Upper lobe of right lung (tissue), 1 donor: ENCODE measurements around the gene SLC48A1. TPM values are rescaled to one million over a fixed set of nuclear protein-coding genes. Genes with fewer than 3 reads are reported as not detected.

ENCODE experiments used
- ATAC-seq: fragments of 200-7000 bp; cut with Tn5 transposase; one replicate; pipeline ENCODE4 v1.9.1; 2020; ENCODE audit warnings: mild to moderate bottlenecking, moderate library complexity
- DNase-seq: peaks from one replicate; pipeline ENCODE4 v3.0.0-alpha.2; 2020
- H3K27ac ChIP-seq: fragments of 200-600 bp; one replicate; pipeline ENCODE4 v1.8.0; 2022
- H3K27me3 ChIP-seq: fragments of 200-600 bp; one replicate; pipeline ENCODE4 v1.8.0; 2022; ENCODE audit warnings: mild to moderate bottlenecking
- H3K36me3 ChIP-seq: fragments of 200-600 bp; one replicate; pipeline ENCODE4 v1.8.0; 2022
- H3K4me1 ChIP-seq: fragments of 200-600 bp; one replicate; pipeline ENCODE4 v1.8.0; 2022
- H3K4me3 ChIP-seq: fragments of 200-600 bp; one replicate; pipeline ENCODE4 v1.8.0; 2022; ENCODE audit warnings: mild to moderate bottlenecking
- H3K9me3 ChIP-seq: fragments of 200-600 bp; one replicate; pipeline ENCODE4 v1.8.0; 2022
- intact Hi-C: fragments of 100-400 bp; cut with DNase I; formaldehyde crosslinking; loops from one replicate; pipeline ENCODE4 v1.11.0; 2022
- total RNA-seq: library from RNA; stranded (reverse); fragmentation: NEBNext Ultra II Directional; extraction: Animal tissue kit (Norgen Biotek cat#: 25700); gene quantifications from one replicate; pipeline ENCODE4 v1.2.1, GENCODE V29; 2021
- TF ChIP-seq, protein P1 (sequence below): fragments of 200-600 bp; IDR thresholded peaks from one replicate; pipeline ENCODE4 v1.8.0; 2022; ENCODE audit warnings: antibody characterized with exemption
- donor health status: DM: no; HTN: yes; CAD: no; lungs with severe emphysema.

The SLC48A1 gene
- total RNA-seq, 1 donor from 2014 or later = 40.9 TPM

DNA sequence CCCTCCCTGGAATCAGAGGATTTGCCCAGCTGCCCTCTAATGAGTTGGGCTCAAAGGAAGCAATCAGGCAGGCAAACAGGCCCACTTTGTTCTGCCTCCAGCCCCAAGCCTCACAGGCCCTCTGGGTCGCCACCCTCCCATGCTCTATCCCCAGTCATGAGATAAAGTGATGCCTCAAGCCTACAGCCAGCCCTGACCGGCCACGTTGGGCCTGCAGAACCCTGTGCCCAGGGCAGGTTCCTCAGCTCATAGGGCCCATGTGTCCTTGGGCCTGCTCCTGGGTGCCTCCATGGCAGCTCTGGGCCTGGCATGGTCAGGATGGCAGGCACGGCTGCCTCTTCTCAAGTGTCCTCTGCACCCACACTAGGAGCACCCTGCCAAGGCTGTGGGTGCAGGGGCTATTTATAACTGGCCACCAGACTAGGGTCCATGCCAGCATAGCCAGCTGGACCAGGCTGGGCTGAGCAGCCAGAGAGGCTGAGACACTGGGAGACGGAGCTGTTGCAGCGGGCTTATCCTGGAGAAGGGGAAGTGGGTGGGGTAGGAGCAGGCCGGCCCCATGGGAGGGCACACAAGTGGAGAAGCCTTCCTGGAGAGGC, 26.4 kb downstream of the SLC48A1 start:
- ATAC-seq (peak; percentile 56), DNase-seq (no peak)
- intact Hi-C loops = no loop called here
- H3K4me1 ChIP-seq = peaks cover 56% of the 10 kb centered on the region
- TF ChIP-seq, protein P1, sequence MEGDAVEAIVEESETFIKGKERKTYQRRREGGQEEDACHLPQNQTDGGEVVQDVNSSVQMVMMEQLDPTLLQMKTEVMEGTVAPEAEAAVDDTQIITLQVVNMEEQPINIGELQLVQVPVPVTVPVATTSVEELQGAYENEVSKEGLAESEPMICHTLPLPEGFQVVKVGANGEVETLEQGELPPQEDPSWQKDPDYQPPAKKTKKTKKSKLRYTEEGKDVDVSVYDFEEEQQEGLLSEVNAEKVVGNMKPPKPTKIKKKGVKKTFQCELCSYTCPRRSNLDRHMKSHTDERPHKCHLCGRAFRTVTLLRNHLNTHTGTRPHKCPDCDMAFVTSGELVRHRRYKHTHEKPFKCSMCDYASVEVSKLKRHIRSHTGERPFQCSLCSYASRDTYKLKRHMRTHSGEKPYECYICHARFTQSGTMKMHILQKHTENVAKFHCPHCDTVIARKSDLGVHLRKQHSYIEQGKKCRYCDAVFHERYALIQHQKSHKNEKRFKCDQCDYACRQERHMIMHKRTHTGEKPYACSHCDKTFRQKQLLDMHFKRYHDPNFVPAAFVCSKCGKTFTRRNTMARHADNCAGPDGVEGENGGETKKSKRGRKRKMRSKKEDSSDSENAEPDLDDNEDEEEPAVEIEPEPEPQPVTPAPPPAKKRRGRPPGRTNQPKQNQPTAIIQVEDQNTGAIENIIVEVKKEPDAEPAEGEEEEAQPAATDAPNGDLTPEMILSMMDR = no peak
- no peaks in the 10 kb centered on the region for H3K9me3 ChIP-seq
- H3K27ac ChIP-seq = no peak overlapping the region
- peaks cover 31% of the 10 kb centered on the region for H3K36me3 ChIP-seq
- no peak overlapping the region for H3K4me3 ChIP-seq
- no peaks in the 10 kb centered on the region for H3K27me3 ChIP-seq

DNA sequence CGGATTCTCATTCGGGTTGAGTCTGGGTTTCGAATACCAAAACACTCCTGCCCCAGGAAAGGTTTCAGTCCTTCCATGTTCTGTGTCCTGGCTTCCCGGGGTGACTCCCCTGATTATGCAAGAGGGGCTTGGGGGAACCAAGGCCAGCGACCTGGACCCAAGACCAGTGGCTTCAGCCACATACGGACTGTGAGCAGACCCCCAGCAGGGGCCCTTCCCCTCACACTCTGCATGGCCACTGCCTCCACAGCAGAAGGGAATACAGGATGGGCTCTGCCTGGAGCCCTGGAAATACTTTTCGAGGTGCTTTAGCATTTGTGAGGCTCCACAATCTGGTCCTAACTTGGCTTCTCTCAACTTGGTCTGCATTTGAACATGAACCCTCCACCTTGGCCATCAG, 27.5 kb downstream of the SLC48A1 start:
- H3K4me3 ChIP-seq = no peak overlapping the region
- ATAC-seq (no peak), DNase-seq (no peak)
- TF ChIP-seq, protein P1 = no peak
- H3K27ac ChIP-seq = peak overlapping the region; percentile 77
- H3K36me3 ChIP-seq = peaks cover 20% of the 10 kb centered on the region
- intact Hi-C loops = no loop called here
- peaks cover 67% of the 10 kb centered on the region for H3K4me1 ChIP-seq
- no peaks in the 10 kb centered on the region for H3K9me3 ChIP-seq
- no peaks in the 10 kb centered on the region for H3K27me3 ChIP-seq

DNA sequence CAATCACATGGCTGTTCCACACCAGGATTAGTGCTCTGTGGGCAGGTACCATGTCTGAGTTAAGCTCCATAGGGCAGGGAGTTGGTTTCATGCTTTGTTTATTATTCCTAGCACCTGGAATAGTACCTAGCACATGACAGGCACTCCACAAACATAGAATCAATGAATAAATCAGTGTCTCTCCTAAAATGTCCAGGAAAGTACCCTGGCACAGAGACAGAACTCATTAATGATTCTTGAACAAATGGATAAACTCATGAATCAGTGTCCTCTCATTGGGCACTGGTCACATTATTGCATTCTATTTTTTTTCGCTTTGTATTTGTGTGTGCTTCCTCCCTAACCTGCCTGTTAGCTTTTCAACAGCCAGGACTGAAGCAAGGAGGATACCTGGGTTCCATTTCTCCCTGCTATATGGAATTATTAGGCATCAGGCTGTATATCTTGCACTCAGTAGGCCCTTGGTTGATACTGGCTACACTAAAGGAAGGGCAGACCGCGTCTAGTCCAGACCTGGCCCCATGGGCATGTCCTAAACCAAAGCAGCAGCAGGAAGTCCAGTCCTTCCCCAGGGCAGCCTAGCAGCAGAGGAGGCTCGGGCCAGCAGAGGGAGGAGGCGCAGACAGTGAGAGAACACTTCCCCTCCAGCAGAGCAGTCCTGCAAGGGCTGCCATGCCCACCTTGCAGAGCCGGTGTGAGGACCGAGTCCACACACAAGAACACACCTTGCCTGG, 28.3 kb downstream of the SLC48A1 start:
- Histone ChIP-seq H3K4me3 (no peak overlapping the region), H3K27ac (peak overlapping the region; percentile 77), H3K4me1 (peaks cover 75% of the 10 kb centered on the region), H3K36me3 (peaks cover 12% of the 10 kb centered on the region), H3K9me3 (no peaks in the 10 kb centered on the region), H3K27me3 (no peaks in the 10 kb centered on the region)
- DNase-seq (no peak), ATAC-seq (peak; percentile 61)
- intact Hi-C loops = no loop called here
- TF ChIP-seq, protein P1 = peak; percentile 33

DNA sequence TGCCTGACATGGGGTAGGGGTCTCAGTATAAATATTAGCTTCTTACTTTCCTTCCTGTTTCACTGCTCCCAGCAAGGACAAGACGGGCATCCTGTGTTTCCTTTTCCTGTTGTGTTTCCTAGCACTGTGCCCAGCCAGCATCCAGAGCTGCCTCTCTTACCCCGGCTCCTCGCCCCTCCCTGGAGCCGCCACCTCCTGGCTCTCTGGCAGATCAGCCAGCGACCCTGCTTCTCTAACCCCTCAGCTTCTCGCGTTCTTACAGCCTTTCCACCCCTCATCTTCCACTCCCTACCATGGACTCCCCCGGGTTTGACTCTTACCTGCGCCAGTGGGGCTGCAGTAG, 28.8 kb downstream of the SLC48A1 start:
- ATAC-seq = peak; percentile 8
- intact Hi-C loops = no loop called here

DNA sequence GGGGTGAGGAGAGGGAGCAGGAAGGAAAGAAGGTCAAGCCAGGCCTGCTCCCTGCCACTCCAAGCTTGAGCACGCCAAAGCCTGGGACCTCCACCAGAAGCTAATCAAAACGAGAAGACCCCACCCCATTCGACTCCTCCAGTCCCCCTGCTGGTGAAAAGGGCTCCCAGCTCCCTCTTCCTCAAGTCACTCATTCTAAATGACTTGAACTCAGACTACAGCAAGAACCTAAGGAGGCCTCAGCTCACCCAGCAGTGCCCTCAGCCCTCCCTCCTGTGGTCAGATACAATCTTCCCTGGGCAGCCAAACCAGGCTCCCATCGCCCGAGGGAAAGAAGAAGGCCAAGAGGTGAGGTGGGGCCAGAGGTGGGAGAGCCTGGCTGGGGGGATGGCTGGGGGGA, 29.3 kb downstream of the SLC48A1 start:
- Histone ChIP-seq H3K36me3 (peaks cover 2% of the 10 kb centered on the region), H3K9me3 (no peaks in the 10 kb centered on the region), H3K4me1 (peaks cover 85% of the 10 kb centered on the region), H3K4me3 (no peak overlapping the region), H3K27ac (peak overlapping the region; percentile 77), H3K27me3 (no peaks in the 10 kb centered on the region)
- no peak for DNase-seq
- intact Hi-C loops = no loop called here
- ATAC-seq = no peak
- TF ChIP-seq, protein P1 = peak; percentile 29

More for the DNA sequence above, 28.8 kb downstream of the SLC48A1 start:
- Histone ChIP-seq H3K36me3 (peaks cover 7% of the 10 kb centered on the region), H3K27ac (peak overlapping the region; percentile 77), H3K4me1 (peaks cover 80% of the 10 kb centered on the region), H3K9me3 (no peaks in the 10 kb centered on the region), H3K4me3 (no peak overlapping the region), H3K27me3 (no peaks in the 10 kb centered on the region)
- TF ChIP-seq, protein P1 = no peak
- DNase-seq = no peak
